Mesodermal cell (in vitro differentiated cells): ENCODE data around the gene SHISA8.
"Not testable (repeated sequence)": the region's sequence is repeated elsewhere in the genome, so short reads cannot be mapped to it uniquely, and the experiment has no call there.

ENCODE experiments used
- H3K27ac ChIP-seq: 2 replicates; pipeline ENCODE4 v1.7.0; 2013; ENCODE audit warnings: mild to moderate bottlenecking, low read depth, low read length, moderate library complexity; ENCODE audit not compliant: severe bottlenecking
- H3K36me3 ChIP-seq: 2 replicates; pipeline ENCODE4 v1.7.1; 2013; ENCODE audit warnings: mild to moderate bottlenecking, low read length, moderate library complexity; ENCODE audit not compliant: control insufficient read depth, insufficient read depth
- H3K4me1 ChIP-seq: one replicate; pipeline ENCODE4 v1.7.1; 2013; ENCODE audit warnings: mild to moderate bottlenecking, low read length; ENCODE audit not compliant: insufficient read depth, control insufficient read depth, poor library complexity, severe bottlenecking
- H3K4me3 ChIP-seq: 2 replicates; pipeline ENCODE4 v1.7.0; 2013; ENCODE audit warnings: low read length, control low read depth, mild to moderate bottlenecking; ENCODE audit not compliant: insufficient read depth, poor library complexity, severe bottlenecking; ENCODE audit errors: extremely low read depth
- H3K9me3 ChIP-seq: 2 replicates; pipeline ENCODE4 v1.7.1; 2013; ENCODE audit warnings: mild to moderate bottlenecking, low read length, moderate library complexity; ENCODE audit not compliant: control insufficient read depth
- WGBS, 2 experiments: methylation state at CpG; one replicate each; pipeline ENCODE4 v1.1.5; 2013; ENCODE audit warnings: missing lambda C conversion rate in 2 of 2; ENCODE audit not compliant: insufficient coverage in 2 of 2; 5-methylcytosine and 5-hydroxymethylcytosine counted together

Gene SHISA8

GRCh38 chr22:41885516-41885915 lies 29.4 kb downstream of the SHISA8 start:
- Histone ChIP-seq H3K27ac (no peak overlapping the region), H3K4me3 (no peak overlapping the region), H3K36me3 (peaks cover 98% of the 10 kb centered on the region), H3K4me1 (no peaks in the 10 kb centered on the region), H3K9me3 (no peaks in the 10 kb centered on the region)
- WGBS, 2 experiments, result 92 to 97% methylated on average over 5 to 6 of the region's 6 CpGs

GRCh38 chr22:41885116-41885515 lies 29.8 kb downstream of the SHISA8 start:
- Histone ChIP-seq H3K27ac (no peak overlapping the region), H3K4me3 (no peak overlapping the region), H3K36me3 (peaks cover 98% of the 10 kb centered on the region), H3K4me1 (no peaks in the 10 kb centered on the region), H3K9me3 (no peaks in the 10 kb centered on the region)
- WGBS, 2 experiments, result no CpG with 5 or more reads among the region's 2 CpGs

- Histone ChIP-seq H3K27ac (no peak overlapping the region), H3K4me1 (no peaks in the 10 kb centered on the region), H3K4me3 (no peak overlapping the region), H3K9me3 (no peaks in the 10 kb centered on the region), H3K36me3 (peaks cover 98% of the 10 kb centered on the region)
- WGBS, 2 experiments, result 100% methylated on average over 1 to 2 of the region's 2 CpGs
Observed at GRCh38 chr22:41883400-41883799, 31.5 kb downstream of the SHISA8 start.

- Histone ChIP-seq H3K36me3 (peaks cover 97% of the 10 kb centered on the region), H3K4me1 (no peaks in the 10 kb centered on the region), H3K4me3 (no peak overlapping the region), H3K27ac (no peak overlapping the region), H3K9me3 (no peaks in the 10 kb centered on the region)
- 98 to 99% methylated on average over 16 of the region's 16 CpGs for WGBS, 2 experiments
Observed at GRCh38 chr22:41880653-41881052, 34.2 kb downstream of the SHISA8 start.

GRCh38 chr22:41876675-41877074 lies 38.2 kb downstream of the SHISA8 start:
- H3K36me3 ChIP-seq, result peaks cover 97% of the 10 kb centered on the region
- no peaks in the 10 kb centered on the region for H3K4me1 ChIP-seq
- no peaks in the 10 kb centered on the region for H3K9me3 ChIP-seq
- no peak overlapping the region for H3K27ac ChIP-seq
- H3K4me3 ChIP-seq, result no peak overlapping the region

- no peaks in the 10 kb centered on the region for H3K9me3 ChIP-seq
- peaks cover 97% of the 10 kb centered on the region for H3K36me3 ChIP-seq
- WGBS, 2 experiments, result 100% methylated on average over 1 of the region's 3 CpGs; no CpG with 5 or more reads in 1 of the 2 experiments
- H3K27ac ChIP-seq, result no peak overlapping the region
- H3K4me1 ChIP-seq, result no peaks in the 10 kb centered on the region
- no peak overlapping the region for H3K4me3 ChIP-seq
Observed at GRCh38 chr22:41876275-41876674, 38.6 kb downstream of the SHISA8 start.

GRCh38 chr22:41875531-41876270 lies 39.2 kb downstream of the SHISA8 start:
- Histone ChIP-seq H3K4me1 (no peaks in the 10 kb centered on the region), H3K9me3 (no peaks in the 10 kb centered on the region), H3K36me3 (peaks cover 97% of the 10 kb centered on the region), H3K27ac (no peak overlapping the region), H3K4me3 (no peak overlapping the region)
- WGBS, 2 experiments, result 97 to 98% methylated on average over 9 to 10 of the region's 10 CpGs

- H3K27ac ChIP-seq, result no peak overlapping the region
- no peaks in the 10 kb centered on the region for H3K4me1 ChIP-seq
- H3K4me3 ChIP-seq, result no peak overlapping the region
- WGBS, 2 experiments, result 100% methylated on average over 1 of the region's 2 CpGs
- peaks cover 97% of the 10 kb centered on the region for H3K36me3 ChIP-seq
- H3K9me3 ChIP-seq, result no peaks in the 10 kb centered on the region
Observed at GRCh38 chr22:41874090-41874489, 40.8 kb downstream of the SHISA8 start.

- Histone ChIP-seq H3K9me3 (no peaks in the 10 kb centered on the region), H3K4me3 (no peak overlapping the region), H3K27ac (no peak overlapping the region), H3K36me3 (peaks cover 97% of the 10 kb centered on the region), H3K4me1 (no peaks in the 10 kb centered on the region)
- WGBS, 2 experiments, result 87 to 92% methylated on average over 4 of the region's 5 CpGs
Observed at GRCh38 chr22:41873391-41873790, 41.5 kb downstream of the SHISA8 start.

- 100% methylated on average over 1 of the region's 4 CpGs for WGBS, 2 experiments
- H3K36me3 ChIP-seq, result peaks cover 97% of the 10 kb centered on the region
- H3K27ac ChIP-seq, result no peak overlapping the region
- H3K4me1 ChIP-seq, result no peaks in the 10 kb centered on the region
- H3K4me3 ChIP-seq, result no peak overlapping the region
- no peaks in the 10 kb centered on the region for H3K9me3 ChIP-seq
Observed at GRCh38 chr22:41870786-41871185, 44.1 kb downstream of the SHISA8 start.

GRCh38 chr22:41870081-41870480 lies 44.8 kb downstream of the SHISA8 start:
- 100% methylated on average over 1 of the region's 1 CpG for WGBS, 2 experiments

More at GRCh38 chr22:41870081-41870480, 44.8 kb downstream of the SHISA8 start:
- not testable (repeated sequence) for H3K4me1 ChIP-seq, H3K9me3 ChIP-seq, H3K27ac ChIP-seq, H3K4me3 ChIP-seq
- H3K36me3 ChIP-seq, result peaks cover 96% of the 10 kb centered on the region
